HUDEP-2 (cell line): Measurements from ENCODE around the gene ST6GALNAC5.

ENCODE experiments used
- DNase-seq, 76 experiments: peaks; one replicate each; lab custom pipeline; 2025; ENCODE audit not compliant: unreplicated experiment in 76 of 76; lab: John Stamatoyannopoulos, UW

Gene ST6GALNAC5

DNA sequence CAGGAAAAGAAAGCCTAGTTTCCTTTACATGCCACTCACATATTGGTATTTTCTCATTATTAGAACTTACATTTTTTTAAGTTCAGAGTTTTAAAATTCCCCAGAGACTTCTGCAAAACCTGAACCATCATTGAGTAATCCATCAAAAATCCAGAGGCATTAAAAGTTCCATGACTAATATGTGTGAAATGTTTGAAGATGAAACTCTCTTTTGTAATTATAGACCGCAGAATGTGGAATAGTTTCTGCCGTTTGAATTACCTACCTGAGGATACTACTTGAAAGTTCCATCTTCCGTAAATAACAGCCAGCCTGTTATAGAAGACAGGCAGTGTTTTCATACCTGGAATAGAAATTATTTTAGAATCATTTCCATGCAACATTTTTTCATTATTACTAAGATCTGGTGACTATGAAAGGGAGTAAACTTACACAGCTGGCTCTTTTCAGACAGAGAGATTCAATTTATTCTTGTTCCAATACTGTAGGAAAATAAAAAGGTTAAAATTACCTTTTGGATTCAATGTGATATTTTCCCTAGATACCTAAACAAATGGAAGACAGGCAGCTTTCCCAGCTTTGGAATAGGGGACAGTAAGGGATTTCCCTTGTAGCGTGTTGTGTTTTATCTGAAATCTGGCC lies 131.4 kb downstream of the ST6GALNAC5 start:
- DNase-seq: no peak

DNA sequence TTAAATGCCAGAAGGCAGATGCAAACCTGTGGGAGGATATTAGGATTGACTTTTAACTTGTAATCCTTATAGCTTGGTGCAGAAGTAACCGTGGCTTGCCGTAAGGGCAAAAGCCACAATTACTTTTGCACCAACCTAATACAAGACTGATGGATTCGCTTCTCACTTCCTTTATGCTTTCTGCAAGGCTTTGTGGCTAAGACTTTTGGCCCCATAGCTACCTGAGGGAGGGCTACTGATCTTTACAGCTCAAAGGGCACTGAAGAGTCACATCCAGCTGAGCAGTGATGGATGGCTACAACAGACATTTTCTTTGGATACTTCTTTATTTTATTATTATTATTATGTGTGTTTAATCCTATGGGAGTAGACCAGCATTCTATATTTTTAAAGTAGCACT lies 140.4 kb downstream of the ST6GALNAC5 start:
- DNase-seq: no peak

DNA sequence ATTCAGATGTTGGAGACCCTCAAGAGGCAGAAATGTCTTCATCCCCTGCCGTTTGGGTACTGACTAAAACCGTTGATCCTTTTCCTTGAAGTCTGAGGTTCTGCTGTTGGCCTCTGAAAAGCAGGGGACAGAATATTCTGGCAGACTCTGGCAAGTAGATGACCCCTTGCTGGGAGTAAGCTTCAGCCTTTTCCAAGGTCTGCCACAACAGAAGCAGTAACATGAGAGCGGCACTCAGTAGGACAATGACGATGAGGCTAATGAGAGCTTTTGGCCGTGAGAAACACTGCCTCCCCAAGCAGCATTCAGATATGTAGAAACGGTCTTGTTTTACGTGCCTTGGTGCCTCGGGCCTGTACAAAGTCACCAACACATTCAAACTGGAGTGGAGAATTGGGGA lies 143.7 kb downstream of the ST6GALNAC5 start:
- no peak for DNase-seq

- DNase-seq: no peak
These were observed 144.8 kb downstream of the ST6GALNAC5 start for GRCh38 chr1:77012066-77012465.

- no peak for DNase-seq
These were observed 147.0 kb downstream of the ST6GALNAC5 start for GRCh38 chr1:77014073-77014788.

DNA sequence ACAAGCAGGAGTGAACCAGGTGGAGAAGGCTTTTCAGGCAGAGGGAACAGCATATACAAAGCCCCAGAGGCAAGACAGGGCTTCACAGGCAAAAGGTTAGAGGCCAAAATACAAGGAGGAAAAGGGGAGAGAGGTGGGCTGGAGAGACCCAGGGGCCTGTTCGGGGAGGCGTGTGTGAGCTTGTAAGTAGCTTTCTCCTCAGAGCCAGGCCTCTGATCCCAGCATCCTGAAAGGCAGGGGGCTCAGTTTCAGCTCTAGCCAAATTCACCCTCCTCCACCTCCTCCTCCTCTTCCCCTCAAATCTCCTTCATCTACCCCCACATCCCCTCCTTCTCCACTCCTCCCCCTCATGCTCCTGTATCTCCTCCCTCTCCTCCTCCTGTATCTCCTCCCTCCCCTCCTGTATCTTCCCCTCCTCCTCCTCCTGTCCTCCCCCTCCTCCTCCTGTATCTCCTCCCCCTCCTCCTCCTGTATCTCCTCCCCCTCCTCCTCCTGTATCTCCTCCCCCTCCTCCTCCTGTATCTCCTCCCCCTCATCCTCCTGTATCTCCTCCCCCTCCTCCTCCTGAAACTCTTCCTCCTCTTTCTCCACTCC lies 148.6 kb downstream of the ST6GALNAC5 start:
- DNase-seq: no peak

DNA sequence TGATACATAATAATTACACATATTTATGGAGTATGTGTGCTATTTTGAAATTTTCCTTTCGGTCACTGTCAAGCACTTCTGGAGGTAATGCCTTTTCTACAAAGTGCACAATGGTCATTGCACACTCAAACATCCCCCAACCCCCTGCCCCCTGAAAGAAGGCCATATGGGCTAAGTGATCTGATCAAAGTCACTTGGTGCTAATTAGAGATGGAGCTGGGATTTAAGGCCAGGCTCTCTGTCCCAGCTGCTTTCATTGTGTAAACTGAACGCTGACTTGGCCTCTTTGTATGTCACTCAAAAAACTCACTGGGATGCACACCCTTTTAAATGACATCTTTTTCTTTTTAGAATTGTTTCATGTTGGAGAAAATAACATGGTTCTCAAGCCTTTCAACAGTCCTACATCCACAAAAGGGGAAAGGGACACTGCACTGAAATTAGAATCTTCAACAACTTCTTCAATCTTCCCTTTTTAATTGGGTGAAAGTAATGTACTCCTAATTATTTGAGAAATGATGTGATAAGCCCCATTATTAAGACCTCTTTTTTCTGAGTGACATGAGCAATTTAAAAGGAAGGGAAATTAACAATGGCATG lies 149.2 kb downstream of the ST6GALNAC5 start:
- no peak for DNase-seq

DNA sequence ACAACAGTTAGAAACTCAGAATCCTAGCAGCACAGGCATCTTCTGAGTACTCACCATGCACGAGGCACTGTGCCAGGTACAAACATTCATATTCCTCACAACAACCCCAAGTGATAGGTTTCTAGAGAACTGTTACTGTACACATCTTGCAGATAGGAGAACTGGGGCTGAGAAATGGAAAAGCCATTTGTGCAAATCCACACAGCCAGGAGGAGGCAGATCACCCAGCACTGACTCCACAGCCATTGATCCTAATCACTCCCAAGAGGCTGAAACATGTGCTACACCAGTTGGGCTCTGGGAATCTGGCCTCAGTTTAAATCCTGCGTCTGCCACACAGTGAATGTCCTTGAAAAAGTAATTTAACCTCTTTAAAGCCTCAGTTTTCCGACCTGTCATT lies 151.0 kb downstream of the ST6GALNAC5 start:
- no peak for DNase-seq

GRCh38 chr1:77018761-77019160 lies 151.5 kb downstream of the ST6GALNAC5 start:
- DNase-seq: no peak

DNA sequence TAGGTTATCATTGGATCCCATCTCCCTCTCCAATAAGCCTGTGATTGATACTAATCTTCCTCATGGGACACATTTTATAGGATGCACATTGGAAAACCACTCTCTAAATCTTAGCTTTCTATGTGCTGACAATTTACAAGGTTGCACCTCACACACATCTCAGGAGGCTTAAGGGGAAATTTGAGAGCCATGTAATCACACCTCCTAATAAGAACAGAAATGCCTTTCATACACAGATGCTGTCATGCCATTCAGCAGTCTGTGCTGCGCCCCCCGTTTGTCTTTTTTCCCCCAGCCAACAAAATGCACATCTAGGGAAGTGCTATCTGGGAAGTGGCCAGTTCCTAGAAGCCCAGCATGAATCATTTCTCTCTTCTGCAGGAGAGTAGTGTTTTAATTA lies 154.5 kb downstream of the ST6GALNAC5 start:
- no peak for DNase-seq

DNA sequence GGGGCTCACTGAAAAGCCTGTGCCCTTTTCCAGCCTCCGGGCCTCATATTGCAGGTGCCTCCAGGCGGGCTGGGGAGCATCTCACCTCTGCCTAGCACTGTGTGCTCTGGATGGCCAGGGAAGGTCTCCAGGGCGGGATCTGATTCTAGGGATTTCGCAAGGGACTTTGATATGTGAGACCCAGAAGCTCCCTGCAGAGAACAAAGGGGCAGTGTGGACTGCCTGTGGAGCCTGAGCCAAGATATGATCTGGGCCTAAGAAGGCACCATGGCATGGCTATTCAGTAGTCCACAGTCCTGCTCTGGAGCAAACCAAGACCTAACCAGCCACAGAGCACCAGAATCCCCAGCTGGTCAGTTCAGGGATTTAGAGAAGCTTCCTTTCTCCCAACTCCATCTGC lies 157.2 kb downstream of the ST6GALNAC5 start:
- no peak for DNase-seq

DNA sequence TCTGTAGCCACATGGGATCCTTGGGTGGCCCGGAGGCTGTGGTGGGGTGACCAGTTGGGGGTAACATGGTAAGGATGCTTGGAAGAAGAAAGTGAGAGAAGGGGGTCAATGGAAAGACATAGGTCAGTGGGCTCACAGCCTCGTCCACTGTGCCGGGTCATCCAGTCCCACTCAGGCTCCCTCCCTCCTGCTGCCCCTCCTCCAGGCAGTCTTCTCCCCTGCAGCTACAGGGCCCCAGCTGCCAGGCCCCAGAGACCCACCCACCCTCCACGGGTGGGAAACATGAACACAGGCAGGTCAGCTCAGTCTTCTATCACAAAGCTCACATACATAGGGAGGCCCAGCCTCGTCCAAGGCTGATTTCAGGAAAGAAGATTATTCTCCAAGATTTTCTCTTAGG lies 158.3 kb downstream of the ST6GALNAC5 start:
- DNase-seq: no peak

GRCh38 chr1:77026135-77026534 lies 158.9 kb downstream of the ST6GALNAC5 start:
- DNase-seq: no peak

DNA sequence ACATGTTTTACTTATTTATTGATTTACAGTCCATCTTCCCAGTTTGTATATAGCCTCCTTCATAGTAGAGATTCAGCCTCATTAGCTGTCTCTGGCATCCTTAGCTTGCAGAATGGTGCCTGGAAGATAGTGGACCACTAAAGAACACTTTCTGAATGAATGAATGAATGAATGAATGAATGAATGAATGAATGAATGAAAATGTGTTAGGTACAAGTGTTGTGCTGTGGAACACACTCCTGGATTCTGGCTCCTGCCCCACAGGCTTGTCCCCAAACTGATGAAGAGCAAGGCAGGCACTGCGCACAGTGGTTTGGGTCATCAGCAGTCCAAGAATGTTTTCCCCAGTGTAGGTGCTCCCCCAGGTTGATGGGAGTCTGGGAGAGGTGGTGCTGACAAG lies 159.4 kb downstream of the ST6GALNAC5 start:
- no peak for DNase-seq

DNA sequence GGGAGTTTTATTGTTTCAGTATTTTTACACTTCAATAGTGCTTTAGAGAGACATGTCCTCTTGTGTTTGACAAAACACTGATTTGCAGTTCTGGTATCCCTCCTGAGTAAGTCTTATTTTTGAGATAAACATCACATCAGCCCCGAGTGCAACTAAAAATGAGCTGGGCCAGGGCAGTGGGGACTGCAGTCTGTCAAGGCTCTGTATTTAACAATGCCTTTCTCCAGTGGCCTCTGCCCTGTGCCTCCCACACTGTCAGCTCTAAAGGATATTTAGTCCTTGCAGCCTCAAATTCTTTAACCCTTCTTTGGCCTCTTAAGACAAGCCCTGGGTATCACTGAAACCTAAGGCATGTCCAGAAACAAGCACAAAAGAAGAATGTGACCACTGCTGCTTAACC lies 160.6 kb downstream of the ST6GALNAC5 start:
- DNase-seq: no peak

- no peak for DNase-seq
These were observed 163.3 kb downstream of the ST6GALNAC5 start for GRCh38 chr1:77030401-77031105.

- DNase-seq: no peak
These were observed 163.9 kb downstream of the ST6GALNAC5 start for GRCh38 chr1:77031106-77031662.

DNA sequence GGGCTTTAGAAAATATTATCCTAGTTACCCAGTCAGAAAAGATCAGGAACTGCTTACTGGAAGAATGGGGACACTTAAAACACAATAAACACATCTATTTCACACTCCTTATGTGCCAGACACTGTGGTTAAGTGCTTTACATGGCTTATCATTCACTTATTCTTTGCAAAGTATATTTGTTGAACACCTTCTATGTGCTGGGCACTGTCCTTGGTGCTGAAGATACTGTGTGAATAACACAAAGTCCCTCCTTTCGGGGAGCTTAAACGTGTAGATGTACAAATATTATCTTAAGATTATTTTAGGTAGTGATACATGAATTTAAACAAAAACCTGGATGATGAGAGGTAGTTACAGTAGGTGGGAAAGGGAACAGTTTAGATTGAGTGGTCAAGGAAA lies 169.3 kb downstream of the ST6GALNAC5 start:
- DNase-seq: peak in 16 of 76 experiments; percentile 1 to 28 (median 4)

DNA sequence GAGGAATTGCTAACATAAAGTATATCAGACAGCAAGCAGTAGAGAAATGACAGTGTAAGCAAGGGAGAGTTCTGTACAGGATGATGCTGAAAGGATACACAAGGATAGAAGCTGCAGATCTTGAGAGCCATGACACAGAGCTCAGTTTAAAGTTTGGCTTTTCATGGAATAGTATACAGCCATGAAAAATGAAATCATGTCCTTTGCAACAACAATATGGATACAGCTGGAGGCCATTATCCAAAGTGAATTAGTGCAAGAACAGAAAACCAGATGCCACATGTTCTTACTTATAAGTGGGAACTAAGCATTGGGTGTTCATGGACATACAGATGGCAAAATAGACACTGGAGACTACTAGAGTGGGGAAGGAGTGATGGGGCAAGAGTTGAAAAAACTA lies 169.8 kb downstream of the ST6GALNAC5 start:
- DNase-seq: no peak

- DNase-seq: no peak
These were observed 170.7 kb downstream of the ST6GALNAC5 start for GRCh38 chr1:77038000-77038399.

- DNase-seq: no peak
These were observed 171.8 kb downstream of the ST6GALNAC5 start for GRCh38 chr1:77039111-77039510.
